ENCODE data around the gene ARID2.

ARID2 gene

GRCh38 chr12:45721954-45722353 is 7.6 kb upstream of the ARID2 start:
- no peak for DNase-seq (ENCODE audit: low read depth in 2 of 2, low spot score in 1 of 2)

GRCh38 chr12:45725631-45726602 is 3.6 kb upstream of the ARID2 start:
- DNase-seq (ENCODE audit: low read depth in 2 of 2, low spot score in 1 of 2): no peak

- DNase-seq (ENCODE audit: low read depth in 2 of 2, low spot score in 1 of 2): no peak
Measured at GRCh38 chr12:45726603-45727300, 2.8 kb upstream of the ARID2 start.

GRCh38 chr12:45727301-45727979 is 2.1 kb upstream of the ARID2 start:
- DNase-seq (ENCODE audit: low read depth in 2 of 2, low spot score in 1 of 2): peak; percentile 58 to 71

- DNase-seq (ENCODE audit: low read depth in 2 of 2, low spot score in 1 of 2): no peak
Measured at GRCh38 chr12:45727980-45728629, 1.4 kb upstream of the ARID2 start.

GRCh38 chr12:45728630-45729232 is 775 bp upstream of the ARID2 start:
- DNase-seq (ENCODE audit: low read depth in 2 of 2, low spot score in 1 of 2): peak; percentile 84 to 94

- no peak for DNase-seq (ENCODE audit: low read depth in 2 of 2, low spot score in 1 of 2)
Measured at GRCh38 chr12:45730084-45730347, 510 bp downstream of the ARID2 start.

- DNase-seq (ENCODE audit: low read depth in 2 of 2, low spot score in 1 of 2): peak in 1 of 2 donors; percentile 29
Measured at GRCh38 chr12:45730348-45731189, 1.1 kb downstream of the ARID2 start.

GRCh38 chr12:45731190-45731775 is 1.8 kb downstream of the ARID2 start:
- DNase-seq (ENCODE audit: low read depth in 2 of 2, low spot score in 1 of 2): no peak

- DNase-seq (ENCODE audit: low read depth in 2 of 2, low spot score in 1 of 2): no peak
Measured at GRCh38 chr12:45732250-45732649, 2.7 kb downstream of the ARID2 start.

- DNase-seq (ENCODE audit: low read depth in 2 of 2, low spot score in 1 of 2): no peak
Measured at GRCh38 chr12:45732936-45733335, 3.4 kb downstream of the ARID2 start.

GRCh38 chr12:45737638-45738037 is 8.1 kb downstream of the ARID2 start:
- DNase-seq (ENCODE audit: low read depth in 2 of 2, low spot score in 1 of 2): no peak

- DNase-seq (ENCODE audit: low read depth in 2 of 2, low spot score in 1 of 2): no peak
Measured at GRCh38 chr12:45742590-45742989, 13.1 kb downstream of the ARID2 start.

- no peak for DNase-seq (ENCODE audit: low read depth in 2 of 2, low spot score in 1 of 2)
Measured at GRCh38 chr12:45743247-45743646, 13.7 kb downstream of the ARID2 start.

GRCh38 chr12:45745861-45746277 is 16.4 kb downstream of the ARID2 start:
- DNase-seq (ENCODE audit: low read depth in 2 of 2, low spot score in 1 of 2): no peak

- DNase-seq (ENCODE audit: low read depth in 2 of 2, low spot score in 1 of 2): no peak
Measured at GRCh38 chr12:45756666-45757065, 27.2 kb downstream of the ARID2 start.

GRCh38 chr12:45757172-45757571 is 27.7 kb downstream of the ARID2 start:
- DNase-seq (ENCODE audit: low read depth in 2 of 2, low spot score in 1 of 2): no peak

- no peak for DNase-seq (ENCODE audit: low read depth in 2 of 2, low spot score in 1 of 2)
Measured at GRCh38 chr12:45760333-45760732, 30.8 kb downstream of the ARID2 start.

- DNase-seq (ENCODE audit: low read depth in 2 of 2, low spot score in 1 of 2): no peak
Measured at GRCh38 chr12:45762185-45763110, 32.9 kb downstream of the ARID2 start.
